Naive thymus-derived CD8-positive, alpha-beta T cell (primary cell): ENCODE data around the gene FAM219B. TPM values are rescaled to one million over a fixed set of nuclear protein-coding genes. Genes with fewer than 3 reads are reported as not detected.

Experiments used
- ATAC-seq, 2 donors: fragments of 150-1000 bp; cut with Tn5 transposase in 1 of 2; sonication (Bioruptor Pico), chemical (Tn5 transposase) in 1 of 2; 1 replicate in 1 of 2; 2 replicates in 1 of 2; pipeline ENCODE4 v1.10.0; 2021; ENCODE audit warnings: mild to moderate bottlenecking in 2 of 2, moderate library complexity in 2 of 2
- POLR2A ChIA-PET: fragments of 350-600 bp; sonication (Branson Sonifier 250); formaldehyde crosslinking; loops from one replicate; lab custom pipeline; 2021; ENCODE audit warnings: antibody characterized with exemption; lab: Charles Lee
- DNase-seq, 10 donors: peaks; one replicate each; pipeline versions ENCODE4 v3.0.0 to v3.0.0-alpha.2; 2020 to 2022
- H3K27ac Mint-ChIP-seq, 10 donors: one replicate each; pipeline ENCODE4 v1.8.0; 2020 to 2022; ENCODE audit warnings: mild to moderate bottlenecking in 10 of 10, mixed read lengths in 10 of 10, moderate library complexity in 4 of 10, inconsistent platforms in 1 of 10
- H3K27me3 Mint-ChIP-seq, 5 donors: one replicate each; pipeline ENCODE4 v1.8.0; 2021 to 2022; ENCODE audit warnings: mixed read lengths in 5 of 5
- H3K36me3 Mint-ChIP-seq, 3 donors: one replicate each; pipeline ENCODE4 v1.8.0; 2020 to 2022; ENCODE audit warnings: mixed read lengths in 3 of 3, mild to moderate bottlenecking in 2 of 3, inconsistent platforms in 1 of 3
- H3K4me1 Mint-ChIP-seq, 4 donors: one replicate each; pipeline ENCODE4 v1.8.0; 2021 to 2022; ENCODE audit warnings: mixed read lengths in 4 of 4
- H3K4me3 Mint-ChIP-seq, 10 donors: one replicate each; pipeline ENCODE4 v1.8.0; 2020 to 2022; ENCODE audit warnings: mild to moderate bottlenecking in 10 of 10, mixed read lengths in 10 of 10, moderate library complexity in 6 of 10, inconsistent platforms in 1 of 10
- H3K9me3 Mint-ChIP-seq, 9 donors: one replicate each; pipeline ENCODE4 v1.8.0; 2020 to 2022; ENCODE audit warnings: mixed read lengths in 9 of 9, mild to moderate bottlenecking in 3 of 9, inconsistent platforms in 1 of 9, moderate library complexity in 1 of 9
- polyA plus RNA-seq, 3 donors: library from polyadenylated mRNA; unstranded; fragments of 300-500 nt; fragmentation: Illumina TruSeq; gene quantifications; one replicate each; pipeline ENCODE4 v1.2.3, GENCODE V29; 2021
- total RNA-seq, 8 experiments: library from RNA in 2 of 8; stranded (reverse) in 2 of 8; gene quantifications; one replicate each; pipeline ENCODE4 v1.2.3 and lab custom pipeline; 2021 to 2026

Gene FAM219B
- total and polyA plus RNA-seq, 5 experiments from 2014 or later: 18.8 to 91.5 (median 22.3) TPM

GRCh38 chr15:74857671-74858368 lies 48.8 kb downstream of the FAM219B start:
- POLR2A ChIA-PET: interaction anchor here (0.5 to 1.9 kb wide), 8 partner anchors 9 to 242 kb away, joined by 3 to 8 read pairs (median 4); partner anchors contain the start of genes CLK3, FAM219B and SCAMP2
- ATAC-seq (peak in 1 of 2 donors; percentile 57), DNase-seq (no peak)
- Mint-ChIP-seq H3K27ac (peak overlapping the region; percentile 43 to 89 (median 72)), H3K36me3 (peaks cover 0 to 24% (median 0%) of the 10 kb centered on the region in 3 donors), H3K9me3 (no peaks in the 10 kb centered on the region), H3K4me1 (peaks cover 20 to 52% (median 44%) of the 10 kb centered on the region in 4 donors), H3K27me3 (no peaks in the 10 kb centered on the region), H3K4me3 (peak overlapping the region in 6 of 10 donors; percentile 7 to 52 (median 18))

- H3K4me1 Mint-ChIP-seq: peaks cover 20 to 49% (median 44%) of the 10 kb centered on the region in 4 donors
- H3K27ac Mint-ChIP-seq: peak overlapping the region; percentile 55 to 89 (median 82)
- ATAC-seq: no peak
- H3K4me3 Mint-ChIP-seq: no peak overlapping the region
- H3K36me3 Mint-ChIP-seq: peaks cover 0 to 31% (median 0%) of the 10 kb centered on the region in 3 donors
- no peaks in the 10 kb centered on the region for H3K9me3 Mint-ChIP-seq
- POLR2A ChIA-PET: interaction anchor here (0.9 to 1.9 kb wide), 3 partner anchors 12 to 50 kb away, joined by 4 to 7 read pairs (median 7); partner anchors contain the start of gene SCAMP2
- no peak for DNase-seq
- no peaks in the 10 kb centered on the region for H3K27me3 Mint-ChIP-seq
These were observed 49.5 kb downstream of the FAM219B start for GRCh38 chr15:74857082-74857655.

GRCh38 chr15:74856537-74856936 lies 50.1 kb downstream of the FAM219B start:
- no peak for ATAC-seq
- H3K27me3 Mint-ChIP-seq: no peaks in the 10 kb centered on the region
- H3K9me3 Mint-ChIP-seq: no peaks in the 10 kb centered on the region
- H3K36me3 Mint-ChIP-seq: peaks cover 0 to 34% (median 2%) of the 10 kb centered on the region in 3 donors
- H3K27ac Mint-ChIP-seq: peak overlapping the region in 7 of 10 donors; percentile 18 to 89 (median 78)
- POLR2A ChIA-PET: interaction anchor here (0.9 to 1.0 kb wide), 3 partner anchors 10 to 51 kb away, joined by 3 to 4 read pairs (median 3); no protein-coding TSS in a partner anchor
- DNase-seq: no peak
- peaks cover 20 to 47% (median 44%) of the 10 kb centered on the region in 4 donors for H3K4me1 Mint-ChIP-seq
- H3K4me3 Mint-ChIP-seq: no peak overlapping the region

- Mint-ChIP-seq H3K4me3 (peak overlapping the region in 1 of 10 donors; percentile 30), H3K9me3 (no peaks in the 10 kb centered on the region), H3K4me1 (peaks cover 20 to 42% (median 40%) of the 10 kb centered on the region in 4 donors), H3K36me3 (peaks cover 0 to 41% (median 4%) of the 10 kb centered on the region in 3 donors), H3K27ac (peak overlapping the region in 9 of 10 donors; percentile 31 to 93 (median 68)), H3K27me3 (no peaks in the 10 kb centered on the region)
- no peak for DNase-seq
- POLR2A ChIA-PET: interaction anchor here (0.6 to 1.2 kb wide), 8 partner anchors 9 to 89 kb away, joined by 3 to 5 read pairs (median 3); no protein-coding TSS in a partner anchor
- ATAC-seq: no peak
These were observed 50.8 kb downstream of the FAM219B start for GRCh38 chr15:74855857-74856256.

GRCh38 chr15:74854453-74855022 lies 52.1 kb downstream of the FAM219B start:
- H3K36me3 Mint-ChIP-seq: peaks cover 0 to 50% (median 6%) of the 10 kb centered on the region in 3 donors
- ATAC-seq (no peak), DNase-seq (no peak)
- no peak overlapping the region for H3K4me3 Mint-ChIP-seq
- no peaks in the 10 kb centered on the region for H3K9me3 Mint-ChIP-seq
- H3K4me1 Mint-ChIP-seq: peaks cover 20 to 39% (median 35%) of the 10 kb centered on the region in 4 donors
- H3K27me3 Mint-ChIP-seq: no peaks in the 10 kb centered on the region
- H3K27ac Mint-ChIP-seq: peak overlapping the region in 1 of 10 donors; percentile 49
- POLR2A ChIA-PET: interaction anchor here (2.6 kb wide), 1 partner anchor 11 kb away, joined by 8 read pairs; the partner anchor contains the start of gene ULK3

GRCh38 chr15:74851960-74852359 lies 54.7 kb downstream of the FAM219B start:
- ATAC-seq (no peak), DNase-seq (no peak)
- H3K27ac Mint-ChIP-seq: peak overlapping the region in 3 of 10 donors; percentile 64 to 65 (median 65)
- POLR2A ChIA-PET: interaction anchor here (0.6 to 2.6 kb wide), 6 partner anchors 9 to 45 kb away, joined by 3 to 8 read pairs (median 4); partner anchors contain the start of gene ULK3
- no peaks in the 10 kb centered on the region for H3K9me3 Mint-ChIP-seq
- no peak overlapping the region for H3K4me3 Mint-ChIP-seq
- peaks cover 0 to 65% (median 8%) of the 10 kb centered on the region in 3 donors for H3K36me3 Mint-ChIP-seq
- H3K4me1 Mint-ChIP-seq: peaks cover 7 to 14% (median 11%) of the 10 kb centered on the region in 4 donors
- no peaks in the 10 kb centered on the region for H3K27me3 Mint-ChIP-seq

- POLR2A ChIA-PET: interaction anchor here (1.5 kb wide), 2 partner anchors 20 to 47 kb away, joined by 3 to 6 read pairs; no protein-coding TSS in a partner anchor
- Mint-ChIP-seq H3K36me3 (peaks cover 0 to 59% (median 10%) of the 10 kb centered on the region in 3 donors), H3K4me1 (peaks cover 8 to 14% (median 13%) of the 10 kb centered on the region in 4 donors), H3K9me3 (no peaks in the 10 kb centered on the region), H3K27me3 (no peaks in the 10 kb centered on the region), H3K27ac (peak overlapping the region in 3 of 10 donors; percentile 19 to 57 (median 56)), H3K4me3 (no peak overlapping the region)
- ATAC-seq (no peak), DNase-seq (no peak)
These were observed 56.3 kb downstream of the FAM219B start for GRCh38 chr15:74850393-74850792.

Other genes with a start within 250 kb of the FAM219B start
- 10 to 100 TPM; 38.6 to 41.2 TPM for gene EDC3, start 210.8 kb downstream of the FAM219B start, total RNA-seq
- gene EDC3, start 210.8 kb downstream of the FAM219B start, polyA plus RNA-seq: 10 to 100 TPM; 29.3 to 35.2 (median 33.9) TPM
- under 1 TPM; 0.18 to 0.27 TPM for gene CYP1A1, start 181.3 kb downstream of the FAM219B start, total RNA-seq
- gene CYP1A1, start 181.3 kb downstream of the FAM219B start, polyA plus RNA-seq: not detected
- gene CYP1A2, start 158.0 kb downstream of the FAM219B start, total RNA-seq: not detected
- not detected for gene CYP1A2, start 158.0 kb downstream of the FAM219B start, polyA plus RNA-seq
- gene CSK, start 124.8 kb downstream of the FAM219B start, total RNA-seq: 100 to 1,000 TPM; 220 TPM
- 100 to 1,000 TPM in 1 of 3 donors, 10 to 100 TPM in 2; 70.8 to 124 (median 79.8) TPM for gene CSK, start 124.8 kb downstream of the FAM219B start, polyA plus RNA-seq
- under 1 TPM; 0.57 to 0.80 TPM for gene LMAN1L, start 94.0 kb downstream of the FAM219B start, total RNA-seq
- not detected for gene LMAN1L, start 94.0 kb downstream of the FAM219B start, polyA plus RNA-seq
- gene CPLX3, start 80.2 kb downstream of the FAM219B start, total RNA-seq: under 1 TPM; 0.39 to 0.44 TPM
- not detected for gene CPLX3, start 80.2 kb downstream of the FAM219B start, polyA plus RNA-seq
- 10 to 100 TPM; 82.8 to 83.6 TPM for gene ULK3, start 63.7 kb downstream of the FAM219B start, total RNA-seq
- 10 to 100 TPM; 16.3 to 32.2 (median 16.6) TPM for gene ULK3, start 63.7 kb downstream of the FAM219B start, polyA plus RNA-seq
- 100 to 1,000 TPM; 113 to 117 TPM for gene SCAMP2, start 33.5 kb downstream of the FAM219B start, total RNA-seq
- gene SCAMP2, start 33.5 kb downstream of the FAM219B start, polyA plus RNA-seq: 100 to 1,000 TPM; 109 to 121 (median 119) TPM
- gene MPI, start 16.8 kb downstream of the FAM219B start, total RNA-seq: 10 to 100 TPM; 74.3 to 77.4 TPM
- 10 to 100 TPM; 80.5 to 85.6 (median 85.3) TPM for gene MPI, start 16.8 kb downstream of the FAM219B start, polyA plus RNA-seq
- gene COX5A, start 31.2 kb upstream of the FAM219B start, total RNA-seq: 10 to 100 TPM; 60.0 to 66.0 TPM
- gene COX5A, start 31.2 kb upstream of the FAM219B start, polyA plus RNA-seq: 100 to 1,000 TPM; 268 to 362 (median 276) TPM
- 1 to 10 TPM; 3.8 to 4.1 TPM for gene RPP25, start 49.9 kb upstream of the FAM219B start, total RNA-seq
- gene RPP25, start 49.9 kb upstream of the FAM219B start, polyA plus RNA-seq: 1 to 10 TPM; 2.8 to 4.3 (median 4.2) TPM
- under 1 TPM; 0.23 to 0.36 TPM for gene SCAMP5, start 88.7 kb upstream of the FAM219B start, total RNA-seq
- under 1 TPM in 2 of 3 donors, not detected in 1; 0.09 to 0.19 TPM for gene SCAMP5, start 88.7 kb upstream of the FAM219B start, polyA plus RNA-seq
- gene PPCDC, start 116.7 kb upstream of the FAM219B start, total RNA-seq: 10 to 100 TPM; 13.4 to 15.7 TPM
- 10 to 100 TPM; 12.0 to 16.7 (median 13.0) TPM for gene PPCDC, start 116.7 kb upstream of the FAM219B start, polyA plus RNA-seq